ENCODE measurements around the gene VLDLR.

DNA sequence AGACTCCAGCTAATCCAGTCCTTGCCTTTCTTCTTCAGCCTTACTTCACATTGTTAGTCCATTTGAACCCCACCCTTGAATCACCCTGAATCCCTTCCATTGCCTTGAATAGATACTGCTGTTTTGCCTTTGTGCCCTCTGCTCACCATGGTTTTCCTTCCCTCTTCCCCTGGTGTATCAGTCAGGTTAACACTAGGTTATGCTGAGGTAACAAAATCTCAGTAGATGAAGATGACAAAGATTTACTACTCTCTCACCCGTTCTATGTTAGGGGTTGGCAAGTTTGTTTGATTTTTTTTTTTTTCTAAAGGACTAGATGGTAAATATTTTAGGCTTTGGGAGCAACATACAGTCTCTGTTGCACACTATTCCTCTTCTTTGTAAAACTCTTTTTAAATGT, 3.3 kb upstream of the VLDLR start:
- TF ChIP-seq, protein P1, sequence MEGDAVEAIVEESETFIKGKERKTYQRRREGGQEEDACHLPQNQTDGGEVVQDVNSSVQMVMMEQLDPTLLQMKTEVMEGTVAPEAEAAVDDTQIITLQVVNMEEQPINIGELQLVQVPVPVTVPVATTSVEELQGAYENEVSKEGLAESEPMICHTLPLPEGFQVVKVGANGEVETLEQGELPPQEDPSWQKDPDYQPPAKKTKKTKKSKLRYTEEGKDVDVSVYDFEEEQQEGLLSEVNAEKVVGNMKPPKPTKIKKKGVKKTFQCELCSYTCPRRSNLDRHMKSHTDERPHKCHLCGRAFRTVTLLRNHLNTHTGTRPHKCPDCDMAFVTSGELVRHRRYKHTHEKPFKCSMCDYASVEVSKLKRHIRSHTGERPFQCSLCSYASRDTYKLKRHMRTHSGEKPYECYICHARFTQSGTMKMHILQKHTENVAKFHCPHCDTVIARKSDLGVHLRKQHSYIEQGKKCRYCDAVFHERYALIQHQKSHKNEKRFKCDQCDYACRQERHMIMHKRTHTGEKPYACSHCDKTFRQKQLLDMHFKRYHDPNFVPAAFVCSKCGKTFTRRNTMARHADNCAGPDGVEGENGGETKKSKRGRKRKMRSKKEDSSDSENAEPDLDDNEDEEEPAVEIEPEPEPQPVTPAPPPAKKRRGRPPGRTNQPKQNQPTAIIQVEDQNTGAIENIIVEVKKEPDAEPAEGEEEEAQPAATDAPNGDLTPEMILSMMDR (IDR thresholded peaks at IDR 0.05) = no peak
- TF ChIP-seq POLR2A (IDR thresholded peaks at IDR 0.05) = no peak

Data from Peyer's patch (tissue), 4 donors.